Stomach smooth muscle (tissue), 2 donors: ENCODE measurements around the gene PTPN7.
"Not testable (repeated sequence)": the region's sequence is repeated elsewhere in the genome, so short reads cannot be mapped to it uniquely, and the experiment has no call there.

Experiments used
- H3K27ac ChIP-seq: one replicate; pipeline ENCODE4 v1.7.0; 2013; ENCODE audit warnings: mild to moderate bottlenecking, low read length, inconsistent platforms
- H3K27me3 ChIP-seq, 2 donors: one replicate each; pipeline ENCODE4 v1.7.0; 2013; ENCODE audit warnings: low read length in 2 of 2; ENCODE audit not compliant: insufficient read depth in 2 of 2, control insufficient read depth in 1 of 2
- H3K36me3 ChIP-seq, 2 donors: one replicate each; pipeline ENCODE4 v1.7.0; 2013; ENCODE audit warnings: low read length in 2 of 2; ENCODE audit not compliant: control insufficient read depth in 2 of 2, insufficient read depth in 2 of 2
- H3K4me1 ChIP-seq: one replicate; pipeline ENCODE4 v1.7.0; 2013; ENCODE audit warnings: low read length; ENCODE audit not compliant: control insufficient read depth, insufficient read depth
- H3K4me3 ChIP-seq, 2 donors: one replicate each; pipeline ENCODE4 v1.7.0; 2013; ENCODE audit warnings: low read length in 2 of 2
- H3K9ac ChIP-seq, 2 donors: one replicate each; pipeline ENCODE4 v1.7.0; 2013; ENCODE audit warnings: low read length in 2 of 2, mild to moderate bottlenecking in 1 of 2
- H3K9me3 ChIP-seq, 2 donors: one replicate each; pipeline ENCODE4 v1.7.0; 2013; ENCODE audit warnings: low read length in 2 of 2; ENCODE audit not compliant: control insufficient read depth in 2 of 2
- donor health status: healthy.
- donor health status: Pancreatic carcinoma.

The PTPN7 gene

GRCh38 chr1:202113690-202114300 lies 46.6 kb downstream of the PTPN7 start:
- no peaks in the 10 kb centered on the region for H3K27me3 ChIP-seq
- H3K36me3 ChIP-seq: no peaks in the 10 kb centered on the region
- no peaks in the 10 kb centered on the region for H3K9me3 ChIP-seq
- H3K4me3 ChIP-seq: no peak overlapping the region
- no peak overlapping the region for H3K9ac ChIP-seq
- no peak overlapping the region for H3K27ac ChIP-seq
- H3K4me1 ChIP-seq: peaks cover 15% of the 10 kb centered on the region

DNA sequence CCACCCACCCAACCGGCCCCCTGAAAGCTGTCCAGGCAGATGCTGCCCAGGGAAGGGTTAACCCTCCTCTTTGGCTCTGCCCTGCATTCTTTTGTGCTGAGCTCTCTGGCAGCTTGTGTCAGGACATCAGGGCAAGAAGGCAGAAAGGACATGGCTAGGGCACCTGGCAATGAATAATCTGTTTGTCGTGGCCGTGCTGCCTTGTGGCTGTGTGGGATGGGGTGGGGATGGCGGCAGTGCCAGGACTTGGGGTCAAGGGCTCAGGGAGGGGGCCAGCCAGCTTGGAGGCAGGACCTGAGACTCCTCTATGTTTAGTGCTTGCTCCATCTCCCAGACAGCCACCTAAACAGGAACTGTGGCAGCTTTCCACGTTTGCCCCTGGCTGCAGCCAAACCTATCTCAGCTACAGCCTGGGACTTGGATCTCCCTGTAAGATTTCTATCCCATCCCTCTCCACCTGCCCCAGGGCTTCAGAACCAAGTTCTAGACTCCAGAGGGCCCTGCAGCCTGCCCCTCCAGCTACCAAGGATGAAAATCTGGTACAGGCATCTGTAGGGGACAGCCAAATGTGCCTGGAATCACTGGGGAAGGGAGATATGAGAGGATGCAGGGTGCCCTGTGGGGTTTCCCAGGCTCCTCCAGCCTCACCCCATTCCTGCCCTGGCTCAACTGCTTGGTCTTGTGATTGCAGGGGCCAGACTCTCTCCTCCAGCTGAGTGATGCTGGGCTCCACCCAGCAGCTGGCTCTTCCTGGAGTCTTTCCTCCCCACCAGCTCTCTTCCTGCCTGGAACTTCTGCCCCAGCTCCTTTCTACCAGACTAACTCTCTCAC lies 47.3 kb downstream of the PTPN7 start:
- no peak overlapping the region for H3K27ac ChIP-seq
- H3K4me3 ChIP-seq: peak overlapping the region; percentile 15 to 31
- H3K4me1 ChIP-seq: peaks cover 15% of the 10 kb centered on the region
- no peaks in the 10 kb centered on the region for H3K27me3 ChIP-seq
- no peaks in the 10 kb centered on the region for H3K36me3 ChIP-seq
- no peak overlapping the region for H3K9ac ChIP-seq
- no peaks in the 10 kb centered on the region for H3K9me3 ChIP-seq

DNA sequence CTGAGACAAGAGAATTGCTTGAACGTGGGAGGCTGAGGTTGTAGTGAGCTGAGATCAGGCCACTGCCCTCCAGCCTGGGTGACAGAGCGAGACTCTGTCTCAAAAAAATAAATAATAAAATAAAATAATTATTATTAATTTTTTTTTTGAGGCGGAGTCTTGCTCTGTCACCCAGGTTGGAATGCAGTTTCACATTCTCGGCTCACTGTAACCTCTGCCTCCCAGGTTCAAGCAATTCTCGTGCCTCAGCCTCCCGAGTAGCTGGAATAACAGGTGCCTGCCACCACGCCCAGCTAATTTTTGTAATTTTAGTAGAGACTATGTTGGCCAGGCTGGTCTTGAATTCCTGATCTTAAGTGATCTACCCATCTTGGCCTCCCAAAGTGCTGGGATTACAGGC lies 48.8 kb downstream of the PTPN7 start:
- H3K4me1 ChIP-seq: peaks cover 15% of the 10 kb centered on the region

GRCh38 chr1:202110977-202111376 lies 49.4 kb downstream of the PTPN7 start:
- Histone ChIP-seq H3K9ac (no peak overlapping the region), H3K27me3 (no peaks in the 10 kb centered on the region), H3K4me1 (peaks cover 15% of the 10 kb centered on the region), H3K9me3 (no peaks in the 10 kb centered on the region), H3K36me3 (no peaks in the 10 kb centered on the region), H3K4me3 (no peak overlapping the region), H3K27ac (no peak overlapping the region)

More for the DNA sequence above, 48.8 kb downstream of the PTPN7 start:
- not testable (repeated sequence) for H3K9ac ChIP-seq, H3K36me3 ChIP-seq, H3K4me3 ChIP-seq, H3K9me3 ChIP-seq, H3K27ac ChIP-seq, H3K27me3 ChIP-seq

GRCh38 chr1:202107801-202108731 lies 52.3 kb downstream of the PTPN7 start:
- Histone ChIP-seq H3K4me1 (peaks cover 4% of the 10 kb centered on the region), H3K27ac (no peak overlapping the region), H3K9ac (no peak overlapping the region), H3K36me3 (no peaks in the 10 kb centered on the region), H3K9me3 (no peaks in the 10 kb centered on the region), H3K4me3 (no peak overlapping the region), H3K27me3 (no peaks in the 10 kb centered on the region)

DNA sequence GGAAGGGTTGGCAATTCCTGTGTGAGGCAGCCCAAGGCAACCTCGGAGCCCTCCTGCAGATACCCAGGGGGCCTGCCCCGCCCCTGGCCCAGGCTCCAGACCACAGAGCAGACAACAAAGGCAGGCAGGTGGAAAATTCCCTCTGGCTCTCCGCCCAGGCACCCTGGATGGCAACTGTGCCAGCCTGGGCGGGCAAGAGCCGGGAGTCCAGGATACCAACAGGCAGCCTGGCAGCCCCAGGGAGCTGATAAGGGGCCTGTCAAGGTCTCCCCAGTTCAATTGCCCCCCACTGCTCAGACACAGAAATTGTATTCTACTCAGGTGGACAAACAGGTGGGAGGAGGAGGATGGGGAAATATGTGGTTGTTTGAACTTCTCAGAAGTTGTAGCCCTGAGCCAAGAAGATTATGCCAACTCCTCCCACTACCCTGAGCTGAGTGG lies 53.1 kb downstream of the PTPN7 start:
- no peak overlapping the region for H3K9ac ChIP-seq
- no peaks in the 10 kb centered on the region for H3K27me3 ChIP-seq
- H3K4me1 ChIP-seq: no peaks in the 10 kb centered on the region

GRCh38 chr1:202106340-202107254 lies 53.8 kb downstream of the PTPN7 start:
- Histone ChIP-seq H3K27ac (no peak overlapping the region), H3K36me3 (no peaks in the 10 kb centered on the region), H3K9ac (no peak overlapping the region), H3K9me3 (no peaks in the 10 kb centered on the region), H3K4me1 (no peaks in the 10 kb centered on the region), H3K4me3 (no peak overlapping the region), H3K27me3 (no peaks in the 10 kb centered on the region)

More for the DNA sequence above, 53.1 kb downstream of the PTPN7 start:
- Histone ChIP-seq H3K36me3 (no peaks in the 10 kb centered on the region), H3K27ac (no peak overlapping the region), H3K9me3 (no peaks in the 10 kb centered on the region), H3K4me3 (no peak overlapping the region)

GRCh38 chr1:202105571-202106339 lies 54.6 kb downstream of the PTPN7 start:
- no peaks in the 10 kb centered on the region for H3K4me1 ChIP-seq
- no peaks in the 10 kb centered on the region for H3K9me3 ChIP-seq
- H3K4me3 ChIP-seq: no peak overlapping the region
- no peak overlapping the region for H3K27ac ChIP-seq
- H3K9ac ChIP-seq: no peak overlapping the region
- H3K27me3 ChIP-seq: no peaks in the 10 kb centered on the region
- no peaks in the 10 kb centered on the region for H3K36me3 ChIP-seq

DNA sequence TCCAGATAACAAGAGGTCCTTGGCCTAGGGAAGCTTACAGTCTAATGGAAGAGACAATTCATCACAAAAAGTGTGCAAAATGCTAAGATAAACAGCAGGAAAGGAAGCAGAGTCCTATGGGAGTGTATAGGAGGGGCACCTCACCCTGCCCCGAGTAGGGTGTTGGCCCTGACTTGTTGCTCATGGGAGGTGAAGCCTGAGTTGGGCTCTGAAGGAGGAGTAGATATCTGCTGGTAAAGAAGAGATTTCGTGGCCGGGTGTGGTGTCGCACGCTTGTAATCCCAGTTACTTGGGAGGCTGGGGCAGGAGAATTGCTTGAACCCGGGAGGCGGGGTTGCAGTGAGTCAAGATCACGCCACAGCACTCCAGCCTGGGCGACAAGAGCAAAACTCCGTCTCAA lies 56.3 kb downstream of the PTPN7 start:
- Histone ChIP-seq H3K27ac (no peak overlapping the region), H3K27me3 (no peaks in the 10 kb centered on the region), H3K36me3 (no peaks in the 10 kb centered on the region), H3K4me3 (no peak overlapping the region), H3K4me1 (no peaks in the 10 kb centered on the region), H3K9ac (no peak overlapping the region), H3K9me3 (no peaks in the 10 kb centered on the region)
